ENCODE data around the gene NPL. TPM values are rescaled to one million over a fixed set of nuclear protein-coding genes. Genes with fewer than 3 reads are reported as not detected.

NPL gene
- polyA plus RNA-seq, 1 of the 3 experiments (the other 2 are of a cell fraction): 1.5 TPM

- peaks cover 100% of the 10 kb centered on the region in 2 experiments for H3K36me3 ChIP-seq (replicated peaks in 1 of 2; ENCODE audit: control insufficient read depth in 1 of 2, insufficient read depth in 2 of 2, low read length in 1 of 2)
- peaks cover 23% of the 10 kb centered on the region for H3F3A ChIP-seq (replicated peaks; ENCODE audit: insufficient read depth)
- no peak overlapping the region for H3K27ac ChIP-seq (ENCODE audit: low read depth in 2 of 2, low read length in 1 of 2)
- no peaks in the 10 kb centered on the region for H4K20me1 ChIP-seq (ENCODE audit: insufficient read depth)
- no peak overlapping the region for H3K4me3 ChIP-seq (ENCODE audit: low read depth in 2 of 2, low read length in 1 of 2)
- H3K4me1 ChIP-seq (ENCODE audit: control insufficient read depth in 1 of 2, insufficient read depth in 2 of 2, low read depth in 1 of 2, low read length in 1 of 2): no peaks in the 10 kb centered on the region
- H2AFZ ChIP-seq (ENCODE audit: low read depth): no peak overlapping the region
- CTCF ChIA-PET: interaction anchor here (1.0 to 1.7 kb wide), 3 partner anchors 9 to 18 kb away, joined by 3 to 4 read pairs (median 3); no protein-coding TSS in a partner anchor
- no peak for TF ChIP-seq RFX5 (IDR thresholded peaks at IDR 0.05; ENCODE audit: low read length)
- TF ChIP-seq TCF12 (IDR thresholded peaks at IDR 0.05): no peak
- H3K79me2 ChIP-seq (ENCODE audit: insufficient read depth): peaks cover 25% of the 10 kb centered on the region
- H3K27me3 ChIP-seq (ENCODE audit: insufficient read depth): no peaks in the 10 kb centered on the region
- no peaks in the 10 kb centered on the region for H3K9me3 ChIP-seq
- POLR2A ChIA-PET: no interaction called here
- no peaks in the 10 kb centered on the region for H3K9me2 ChIP-seq
- no peak overlapping the region for H3K4me2 ChIP-seq
- H3K9ac ChIP-seq: no peak overlapping the region
- no peak for DNase-seq
Observed at GRCh38 chr1:182877331-182877730, 87.8 kb downstream of the NPL start.

GRCh38 chr1:182877842-182878241, 88.3 kb downstream of the NPL start:
- POLR2A ChIA-PET: no interaction called here
- TF ChIP-seq TEAD4 (IDR thresholded peaks at IDR 0.05; ENCODE audit: borderline replicate concordance, insufficient read depth) (no peak), EP300 (IDR thresholded peaks at IDR 0.05; ENCODE audit: borderline replicate concordance in 1 of 2, low read depth in 1 of 2, low read length in 1 of 2) (no peak), ZBTB33 (IDR thresholded peaks at IDR 0.05; ENCODE audit: borderline replicate concordance, low read depth) (no peak), FOXM1 (IDR thresholded peaks at IDR 0.05; ENCODE audit: low read depth) (no peak), TAF1 (IDR thresholded peaks at IDR 0.05; ENCODE audit: borderline replicate concordance, low read depth, low read length) (no peak), RFX5 (IDR thresholded peaks at IDR 0.05; ENCODE audit: low read length) (no peak), MXI1 (IDR thresholded peaks at IDR 0.05; ENCODE audit: low read depth, low read length) (no peak), RXRA (IDR thresholded peaks at IDR 0.05; ENCODE audit: borderline replicate concordance, low read depth) (no peak), ELF1 (IDR thresholded peaks at IDR 0.05) (no peak), RAD21 (IDR thresholded peaks at IDR 0.05; ENCODE audit: low read length) (no peak), POLR2AphosphoS5 (IDR thresholded peaks at IDR 0.05; ENCODE audit: low read depth, low read length) (no peak), FOSL2 (IDR thresholded peaks at IDR 0.05; ENCODE audit: borderline replicate concordance, low read depth) (no peak), SIN3A (IDR thresholded peaks at IDR 0.05; ENCODE audit: borderline replicate concordance, low read depth, low read length) (no peak), NRF1 (IDR thresholded peaks at IDR 0.05; ENCODE audit: low read depth, low read length) (no peak), SMC3 (IDR thresholded peaks at IDR 0.05; ENCODE audit: low read depth, low read length) (no peak), CHD2 (IDR thresholded peaks at IDR 0.05; ENCODE audit: low read length, partially characterized antibody) (no peak)
- TF ChIP-seq, protein P1, sequence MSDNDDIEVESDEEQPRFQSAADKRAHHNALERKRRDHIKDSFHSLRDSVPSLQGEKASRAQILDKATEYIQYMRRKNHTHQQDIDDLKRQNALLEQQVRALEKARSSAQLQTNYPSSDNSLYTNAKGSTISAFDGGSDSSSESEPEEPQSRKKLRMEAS (IDR thresholded peaks at IDR 0.05; ENCODE audit: low read depth): no peak
- TF ChIP-seq, protein P2, sequence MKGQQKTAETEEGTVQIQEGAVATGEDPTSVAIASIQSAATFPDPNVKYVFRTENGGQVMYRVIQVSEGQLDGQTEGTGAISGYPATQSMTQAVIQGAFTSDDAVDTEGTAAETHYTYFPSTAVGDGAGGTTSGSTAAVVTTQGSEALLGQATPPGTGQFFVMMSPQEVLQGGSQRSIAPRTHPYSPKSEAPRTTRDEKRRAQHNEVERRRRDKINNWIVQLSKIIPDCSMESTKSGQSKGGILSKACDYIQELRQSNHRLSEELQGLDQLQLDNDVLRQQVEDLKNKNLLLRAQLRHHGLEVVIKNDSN (IDR thresholded peaks at IDR 0.05; ENCODE audit: borderline replicate concordance, low read depth): no peak
- no peak overlapping the region for H3K9ac ChIP-seq
- WGBS (ENCODE audit: low lambda C conversion rate): 100% methylated on average over 7 of the region's 7 CpGs
- H3K9me3 ChIP-seq: no peaks in the 10 kb centered on the region
- H3K36me3 ChIP-seq (replicated peaks in 1 of 2; ENCODE audit: control insufficient read depth in 1 of 2, insufficient read depth in 2 of 2, low read length in 1 of 2): peaks cover 97 to 98% of the 10 kb centered on the region in 2 experiments
- H3K27me3 ChIP-seq (ENCODE audit: insufficient read depth): no peaks in the 10 kb centered on the region
- no peak overlapping the region; a peak in 1 of 4 replicates for H3K27ac ChIP-seq (ENCODE audit: low read depth in 2 of 2, low read length in 1 of 2)
- no peak for DNase-seq
- H3K4me1 ChIP-seq (ENCODE audit: control insufficient read depth in 1 of 2, insufficient read depth in 2 of 2, low read depth in 1 of 2, low read length in 1 of 2): no peaks in the 10 kb centered on the region
- peaks cover 26% of the 10 kb centered on the region for H3F3A ChIP-seq (replicated peaks; ENCODE audit: insufficient read depth)
- no peak overlapping the region for H3K4me3 ChIP-seq (ENCODE audit: low read depth in 2 of 2, low read length in 1 of 2)
- CTCF ChIA-PET: interaction anchor here (1.3 kb wide), 1 partner anchor 10 kb away, joined by 3 read pairs; no protein-coding TSS in a partner anchor
- H3K4me2 ChIP-seq: no peak overlapping the region
- H4K20me1 ChIP-seq (ENCODE audit: insufficient read depth): no peaks in the 10 kb centered on the region
- H3K9me2 ChIP-seq: no peaks in the 10 kb centered on the region
- H2AFZ ChIP-seq (ENCODE audit: low read depth): no peak overlapping the region
- peaks cover 26% of the 10 kb centered on the region for H3K79me2 ChIP-seq (ENCODE audit: insufficient read depth)
